ENCODE results near the gene STK40. TPM values are rescaled to one million over a fixed set of nuclear protein-coding genes. Genes with fewer than 3 reads are reported as not detected.

The STK40 gene
- total RNA-seq, 1 donor from 2014 or later = 52.9 TPM

GRCh38 chr1:36400825-36401601 is 15.3 kb upstream of the STK40 start:
- no peaks in the 10 kb centered on the region for H3K27me3 Mint-ChIP-seq (ENCODE audit: unreplicated experiment)
- H3K4me3 Mint-ChIP-seq (ENCODE audit: unreplicated experiment) = peak overlapping the region; percentile 85
- peak overlapping the region; percentile 79 for H3K27ac Mint-ChIP-seq (ENCODE audit: unreplicated experiment)
- no peak for TF ChIP-seq CTCF (IDR thresholded peaks at IDR 0.05; ENCODE audit: partially characterized antibody, unreplicated experiment)
- peaks cover 1% of the 10 kb centered on the region for H3K9me3 Mint-ChIP-seq (ENCODE audit: unreplicated experiment)
- no peaks in the 10 kb centered on the region for H3K36me3 Mint-ChIP-seq (ENCODE audit: unreplicated experiment)
- peak; percentile 76 for DNase-seq
- peaks cover 7% of the 10 kb centered on the region for H3K4me1 Mint-ChIP-seq (ENCODE audit: low read depth, unreplicated experiment)

GRCh38 chr1:36400514-36400824 is 14.7 kb upstream of the STK40 start:
- DNase-seq = no peak
- peaks cover 7% of the 10 kb centered on the region for H3K4me1 Mint-ChIP-seq (ENCODE audit: low read depth, unreplicated experiment)
- H3K27me3 Mint-ChIP-seq (ENCODE audit: unreplicated experiment) = no peaks in the 10 kb centered on the region
- TF ChIP-seq CTCF (IDR thresholded peaks at IDR 0.05; ENCODE audit: partially characterized antibody, unreplicated experiment) = no peak
- no peak overlapping the region for H3K4me3 Mint-ChIP-seq (ENCODE audit: unreplicated experiment)
- no peaks in the 10 kb centered on the region for H3K36me3 Mint-ChIP-seq (ENCODE audit: unreplicated experiment)
- H3K27ac Mint-ChIP-seq (ENCODE audit: unreplicated experiment) = no peak overlapping the region
- H3K9me3 Mint-ChIP-seq (ENCODE audit: unreplicated experiment) = peaks cover 1% of the 10 kb centered on the region

GRCh38 chr1:36398370-36398977 is 12.8 kb upstream of the STK40 start:
- H3K27me3 Mint-ChIP-seq (ENCODE audit: unreplicated experiment) = peaks cover 4% of the 10 kb centered on the region
- DNase-seq = no peak
- peaks cover 7% of the 10 kb centered on the region for H3K4me1 Mint-ChIP-seq (ENCODE audit: low read depth, unreplicated experiment)
- H3K4me3 Mint-ChIP-seq (ENCODE audit: unreplicated experiment) = peak overlapping the region; percentile 97
- H3K9me3 Mint-ChIP-seq (ENCODE audit: unreplicated experiment) = peaks cover 1% of the 10 kb centered on the region
- H3K27ac Mint-ChIP-seq (ENCODE audit: unreplicated experiment) = no peak overlapping the region
- no peaks in the 10 kb centered on the region for H3K36me3 Mint-ChIP-seq (ENCODE audit: unreplicated experiment)
- TF ChIP-seq CTCF (IDR thresholded peaks at IDR 0.05; ENCODE audit: partially characterized antibody, unreplicated experiment) = no peak

- Mint-ChIP-seq H3K9me3 (ENCODE audit: unreplicated experiment) (peaks cover 1% of the 10 kb centered on the region), H3K4me3 (ENCODE audit: unreplicated experiment) (peak within 1 kb of the TSS; percentile 97), H3K27me3 (ENCODE audit: unreplicated experiment) (peaks cover 4% of the 10 kb centered on the region), H3K27ac (ENCODE audit: unreplicated experiment) (peak within 1 kb of the TSS; percentile 94), H3K4me1 (ENCODE audit: low read depth, unreplicated experiment) (peaks cover 7% of the 10 kb centered on the region), H3K36me3 (ENCODE audit: unreplicated experiment) (no peaks in the 10 kb centered on the region)
- peak; percentile 95 for DNase-seq
- no peak for TF ChIP-seq CTCF (IDR thresholded peaks at IDR 0.05; ENCODE audit: partially characterized antibody, unreplicated experiment)
Observed at GRCh38 chr1:36397378-36398230, 11.9 kb upstream of the STK40 start, which contains the start of gene LSM10. Gene LSM10, minus strand, starts transcription at chr1:36397908. Its CDS starts 3,779 bp downstream, at chr1:36394129.

All from glutamatergic neuron (in vitro differentiated cells).